ENCODE results near the gene LSM3.

Gene LSM3

DNA sequence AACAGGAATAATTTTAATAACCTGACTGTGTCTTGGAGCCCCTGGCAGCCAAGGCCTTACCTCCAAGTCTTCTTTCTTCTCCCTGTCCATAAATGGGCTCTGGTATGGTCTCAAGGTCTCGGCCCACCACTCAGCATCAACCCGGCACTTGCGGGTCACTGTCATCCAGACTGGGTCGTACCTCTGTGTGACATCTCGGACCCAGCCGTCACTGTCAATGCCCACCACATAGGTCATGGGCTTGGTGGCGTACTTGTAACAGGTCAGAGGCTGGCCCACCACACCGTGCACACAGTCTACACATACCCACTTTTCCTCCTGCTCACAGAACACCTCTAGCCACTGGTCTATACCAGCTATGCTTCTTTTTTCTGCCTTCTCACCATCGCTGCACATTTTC is 20.7 kb upstream of the LSM3 start:
- no peak for DNase-seq (ENCODE audit: low spot score)

DNA sequence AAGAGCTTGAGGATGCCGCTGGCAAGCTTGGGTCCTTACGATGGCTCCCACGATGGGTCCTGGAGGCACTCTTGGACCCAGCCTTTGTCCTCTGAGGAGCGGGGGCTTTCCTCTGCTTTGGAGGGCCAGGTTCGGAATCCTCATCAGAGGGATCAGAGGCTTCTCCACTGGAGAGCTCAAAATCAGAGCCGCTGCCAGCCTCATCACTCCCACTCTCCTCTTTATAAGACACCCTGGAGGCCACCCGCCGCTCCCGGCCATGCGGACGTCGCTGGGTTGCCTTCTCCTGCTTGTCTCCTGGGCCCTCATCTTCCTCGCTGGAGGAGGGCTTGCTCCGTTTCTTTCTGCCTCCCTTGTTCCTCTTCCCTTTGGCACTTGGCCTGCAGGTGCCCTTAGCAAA is 20.2 kb upstream of the LSM3 start:
- DNase-seq (ENCODE audit: low spot score): no peak

DNA sequence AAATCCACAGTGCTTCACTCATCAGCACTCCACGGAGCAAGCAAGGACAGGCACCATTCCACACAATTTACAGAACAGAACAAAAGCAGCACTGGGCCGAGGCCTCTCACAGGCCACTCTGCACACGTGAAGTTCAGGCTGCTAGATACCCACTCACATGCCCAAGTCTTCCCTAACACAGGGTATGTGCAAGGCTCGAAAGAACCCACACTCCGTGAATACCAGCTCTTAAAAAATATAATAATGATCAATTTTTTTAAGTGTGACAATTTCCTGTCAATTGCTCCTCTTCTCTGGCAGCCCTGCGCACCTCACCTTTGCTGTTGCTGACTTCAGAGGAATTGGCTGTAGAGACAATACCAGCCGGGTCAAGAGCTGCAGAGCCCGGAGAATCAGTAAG is 19.2 kb upstream of the LSM3 start:
- DNase-seq (ENCODE audit: low spot score): no peak

DNA sequence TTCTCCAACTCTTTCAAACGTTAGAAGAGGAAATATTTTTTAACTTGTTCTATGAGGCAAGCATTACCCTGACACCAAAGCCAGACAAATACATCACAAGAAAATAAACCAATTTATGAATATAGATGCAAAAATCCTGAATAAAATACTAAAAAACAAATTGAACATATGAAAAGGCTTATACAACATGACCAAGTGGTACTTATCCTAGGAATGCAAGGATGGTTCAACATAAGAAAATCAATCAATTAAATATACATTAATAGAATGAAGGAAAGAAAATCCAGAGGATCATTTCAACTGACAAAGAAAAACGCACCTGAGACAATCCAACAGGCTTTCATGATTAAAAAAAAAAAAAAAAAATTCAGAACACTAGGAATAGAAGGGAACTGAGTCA is 17.3 kb upstream of the LSM3 start:
- no peak for DNase-seq (ENCODE audit: low spot score)

DNA sequence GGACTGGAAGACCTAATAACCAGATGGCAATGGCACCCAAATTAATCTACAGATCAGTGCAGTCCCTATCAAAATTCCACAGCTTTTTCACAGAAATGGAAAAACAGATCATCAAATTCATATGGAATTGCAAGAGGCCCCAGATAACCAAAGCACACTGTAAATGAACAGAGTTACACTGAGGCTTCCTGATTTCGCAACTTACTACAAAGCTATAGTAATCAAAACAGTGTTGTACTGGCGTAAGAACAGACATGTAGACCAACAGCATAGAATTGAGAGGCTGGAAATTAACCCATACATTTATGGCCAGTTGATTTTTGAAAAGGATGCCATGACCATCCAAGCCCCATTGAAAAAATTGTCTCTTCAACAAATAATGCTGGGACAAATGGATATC is 16.4 kb upstream of the LSM3 start:
- no peak for DNase-seq (ENCODE audit: low spot score)

DNA sequence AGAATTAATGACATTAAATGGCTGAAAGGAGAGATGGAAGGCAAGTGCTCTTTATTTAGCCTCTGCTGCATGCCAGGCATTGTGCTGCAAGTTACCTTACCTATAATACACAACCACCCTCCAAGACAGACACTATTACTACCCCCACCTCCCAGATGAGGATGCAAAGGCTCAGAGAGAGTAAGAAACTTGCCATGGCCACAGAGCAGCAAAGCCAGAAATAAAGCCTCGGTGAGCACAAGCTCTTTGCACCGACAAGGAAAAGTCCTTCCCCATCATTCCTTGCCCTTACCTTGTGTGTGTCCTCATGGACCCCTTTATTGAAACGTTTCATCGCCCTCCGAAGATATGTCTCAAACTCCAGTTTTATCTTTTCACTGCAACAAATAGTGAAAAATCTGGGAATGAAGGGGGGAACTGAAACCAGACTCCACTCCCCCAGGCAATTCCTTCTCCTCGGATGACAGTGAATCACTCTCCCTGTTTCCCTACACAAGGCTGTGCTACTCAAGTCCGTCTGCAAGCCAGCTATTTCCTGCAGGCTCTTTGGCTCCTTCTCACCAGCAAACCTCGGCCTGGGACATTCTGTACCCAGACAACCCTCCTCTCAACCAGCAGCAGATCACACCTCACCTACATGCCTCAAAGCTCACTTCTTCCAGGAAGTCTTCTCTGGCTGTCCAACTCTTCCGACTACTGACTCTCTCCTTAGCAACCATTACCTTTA is 11.6 kb upstream of the LSM3 start:
- no peak for DNase-seq (ENCODE audit: low spot score)

DNA sequence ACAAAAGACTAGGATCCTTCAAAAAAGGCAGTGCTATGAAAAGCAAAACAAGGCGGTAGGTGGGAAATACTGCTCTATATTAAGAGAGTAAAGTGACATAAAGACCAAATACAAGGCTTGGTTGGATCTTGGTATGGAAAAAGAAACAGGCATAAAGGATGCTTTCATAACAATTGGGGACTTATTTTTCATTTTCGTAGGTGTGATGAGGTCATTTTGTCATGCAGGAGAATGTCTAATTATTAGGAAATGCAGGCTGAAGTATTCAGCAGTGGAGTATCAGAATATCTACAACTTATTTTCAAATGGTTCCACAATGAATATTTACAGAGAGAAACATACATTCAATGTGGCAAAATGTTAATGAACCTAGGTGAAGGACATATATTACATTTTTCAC is 9.2 kb upstream of the LSM3 start:
- DNase-seq (ENCODE audit: low spot score): no peak

DNA sequence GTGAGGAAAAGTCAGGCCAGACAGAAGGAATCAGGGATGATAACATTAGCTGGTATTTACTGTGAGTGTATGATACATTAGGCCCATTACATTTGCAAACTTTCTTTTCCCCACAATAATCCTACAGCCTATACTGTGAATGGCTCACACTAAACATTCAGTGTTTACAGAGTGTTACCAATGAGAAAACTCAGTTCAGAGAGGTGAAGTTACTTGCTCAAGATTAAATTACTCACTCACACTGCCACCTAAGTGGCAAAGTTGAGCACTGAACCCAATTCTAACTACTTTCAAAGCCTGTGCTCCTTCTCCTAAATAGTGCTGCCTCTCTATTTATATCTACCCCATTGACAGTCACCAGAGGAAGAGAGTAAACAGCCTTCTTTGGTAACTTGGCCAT is 8.7 kb upstream of the LSM3 start:
- DNase-seq (ENCODE audit: low spot score): no peak

DNA sequence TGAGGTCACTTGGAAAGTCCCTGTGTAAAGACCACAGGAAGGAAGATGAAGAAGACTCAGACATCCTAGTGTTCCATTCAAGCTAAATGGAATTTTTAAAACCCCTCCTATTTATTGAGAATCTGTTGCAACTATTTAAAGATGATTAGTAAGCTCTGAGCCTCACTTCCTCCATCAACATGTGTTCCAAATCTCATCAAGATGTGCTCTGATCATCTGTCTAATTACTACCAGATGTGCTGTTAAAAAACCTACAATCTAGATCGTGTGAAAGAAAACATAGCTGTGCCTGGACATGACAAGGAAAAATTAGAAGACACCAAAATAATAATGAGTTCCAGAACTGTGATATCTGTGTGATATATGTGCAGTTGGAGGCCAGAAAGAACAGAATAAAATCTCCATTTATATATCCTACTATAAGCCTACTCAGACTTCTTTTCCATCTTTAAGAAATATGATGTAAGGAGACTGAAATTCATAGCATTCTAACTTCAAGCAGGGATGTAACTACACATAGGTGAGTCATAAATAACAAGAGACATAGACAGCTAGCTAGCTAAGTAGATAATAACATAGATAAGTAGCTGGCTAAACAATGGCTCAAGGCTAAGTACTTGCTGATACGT is 8.0 kb upstream of the LSM3 start:
- DNase-seq (ENCODE audit: low spot score): no peak

DNA sequence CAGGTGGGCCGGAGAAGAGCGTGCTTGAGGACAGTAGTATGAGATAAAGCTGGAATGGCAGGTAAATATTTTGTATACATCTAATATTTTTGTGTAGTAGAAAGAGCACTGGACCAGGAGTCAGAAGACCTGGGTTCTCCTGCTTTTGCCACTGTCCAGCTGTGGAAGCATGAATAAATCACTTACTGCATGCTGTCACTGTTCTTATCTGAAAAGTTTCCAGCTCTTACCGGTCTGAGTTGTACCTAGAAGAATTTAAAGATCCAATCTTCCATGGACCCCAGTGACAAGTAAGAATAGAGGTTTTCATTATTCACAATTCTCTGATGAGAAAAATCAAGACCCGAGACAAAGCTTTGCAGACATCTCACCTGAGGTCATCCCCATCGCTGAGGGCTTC is 6.1 kb upstream of the LSM3 start:
- DNase-seq (ENCODE audit: low spot score): no peak

DNA sequence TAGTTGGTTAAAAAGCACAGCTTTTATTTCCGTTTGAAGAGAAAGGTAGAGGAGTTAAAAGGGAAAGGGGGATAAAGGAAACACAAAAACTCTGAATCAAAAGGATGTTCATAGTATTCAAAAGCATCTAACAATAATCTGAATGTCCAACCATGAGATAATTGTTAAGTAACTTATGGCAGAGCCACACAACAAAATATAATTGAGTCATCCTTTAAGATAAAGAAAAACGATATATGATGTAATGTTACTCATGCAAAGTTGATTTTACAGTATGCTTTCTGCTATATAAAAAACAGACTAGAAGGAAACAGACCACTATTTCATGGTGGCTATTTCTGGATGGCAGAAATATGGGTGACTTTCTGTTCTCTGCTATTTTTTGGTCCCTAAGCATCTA is 4.1 kb upstream of the LSM3 start:
- no peak for DNase-seq (ENCODE audit: low spot score)

DNA sequence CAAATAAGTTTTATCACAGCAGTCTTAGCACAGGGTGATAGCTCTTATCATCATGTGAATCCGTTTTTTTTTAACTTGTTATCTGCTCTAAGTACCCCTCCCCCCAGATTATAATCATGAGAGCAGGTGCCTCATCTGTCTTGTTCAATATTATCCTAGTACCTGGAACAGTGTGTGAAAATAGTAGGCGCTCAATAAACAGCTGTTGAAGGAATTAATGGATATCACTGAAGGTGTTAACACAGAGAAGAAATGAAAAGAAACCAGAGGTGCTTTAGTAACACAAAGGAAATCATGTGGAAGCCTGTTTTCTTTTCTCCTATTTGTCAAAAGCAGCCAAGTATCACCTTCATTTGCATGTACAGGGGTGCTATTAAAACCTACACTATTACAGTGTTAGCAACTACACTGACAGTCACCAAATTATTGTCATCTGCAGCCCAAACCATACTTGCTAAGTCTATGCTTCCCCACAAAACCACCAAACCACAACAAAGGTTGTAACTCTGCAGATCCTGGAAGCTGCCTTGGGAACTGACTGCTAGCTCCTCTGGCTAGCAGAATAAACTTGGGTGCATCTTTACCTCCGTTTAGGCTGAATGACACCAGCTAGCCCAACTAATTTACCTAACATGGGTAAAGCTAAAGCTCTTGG is 3.1 kb upstream of the LSM3 start:
- peak; percentile 87 for DNase-seq (ENCODE audit: low spot score)

DNA sequence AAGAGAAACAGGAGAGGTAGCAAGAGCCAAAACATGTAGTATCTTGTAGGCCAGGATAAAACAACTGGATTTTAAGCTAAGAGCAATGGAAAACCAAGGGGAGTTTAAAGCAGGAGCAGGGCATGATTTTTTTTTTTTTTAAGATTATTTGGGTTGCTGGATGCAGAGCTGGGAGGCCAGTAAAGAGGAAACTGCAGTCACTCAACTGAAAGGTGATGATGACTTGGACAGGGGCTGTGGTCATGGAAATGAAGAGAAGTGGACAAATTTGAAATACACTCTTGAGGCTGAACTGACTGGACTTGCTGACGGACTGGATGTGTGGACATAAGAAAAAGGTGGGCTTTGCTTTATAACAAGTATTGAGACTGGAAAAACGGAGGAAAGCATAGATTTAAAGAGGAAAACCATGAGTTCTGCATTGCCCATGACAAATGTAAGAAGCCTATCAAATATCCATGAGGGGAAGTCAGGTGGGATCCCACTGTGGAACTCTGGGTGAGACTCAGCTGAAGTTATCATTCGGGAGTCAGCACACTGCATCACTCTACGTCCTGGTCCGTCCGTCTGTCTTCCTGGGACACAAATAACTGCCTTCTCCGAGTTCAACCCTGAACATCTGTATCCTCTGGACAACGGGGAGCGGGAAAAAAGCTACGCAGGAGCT is 904 bp upstream of the LSM3 start:
- peak; percentile 11 for DNase-seq (ENCODE audit: low spot score)

DNA sequence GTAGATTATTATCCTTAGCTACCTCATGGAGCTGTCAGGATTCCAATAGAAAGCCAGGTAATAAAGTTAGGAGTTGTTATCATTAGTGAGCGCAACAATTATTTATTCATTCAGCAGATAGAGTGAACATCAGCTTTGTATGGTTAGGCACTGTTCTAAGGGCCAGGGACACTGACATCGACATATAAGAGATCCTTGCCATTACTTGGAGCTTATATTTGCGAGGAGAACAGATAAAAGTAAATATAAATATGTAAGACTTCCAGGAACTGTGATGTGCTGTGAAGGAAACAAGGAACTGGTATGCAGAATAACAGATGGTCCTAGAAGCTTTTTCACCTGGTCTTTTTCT is 473 bp downstream of the LSM3 start:
- no peak for DNase-seq (ENCODE audit: low spot score)

DNA sequence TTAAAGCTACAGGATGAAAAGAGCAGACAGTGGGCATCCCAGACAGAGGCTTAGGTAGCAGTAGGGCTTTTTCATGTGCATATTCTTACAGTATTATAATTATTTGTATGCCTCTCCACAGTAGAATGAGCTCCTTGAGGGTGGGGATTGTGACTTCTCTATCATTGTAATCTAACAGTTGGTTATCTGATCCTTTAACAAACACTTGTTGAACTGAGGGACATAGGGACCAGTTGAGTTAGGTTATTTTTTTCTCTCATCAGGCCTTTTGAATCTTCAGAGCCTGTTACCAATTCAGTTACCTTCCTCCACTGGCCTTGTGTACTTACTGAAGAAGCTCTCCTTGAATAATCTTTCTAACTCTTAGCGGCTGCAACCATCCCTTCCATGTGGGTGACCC is 1.2 kb downstream of the LSM3 start:
- DNase-seq (ENCODE audit: low spot score): no peak

DNA sequence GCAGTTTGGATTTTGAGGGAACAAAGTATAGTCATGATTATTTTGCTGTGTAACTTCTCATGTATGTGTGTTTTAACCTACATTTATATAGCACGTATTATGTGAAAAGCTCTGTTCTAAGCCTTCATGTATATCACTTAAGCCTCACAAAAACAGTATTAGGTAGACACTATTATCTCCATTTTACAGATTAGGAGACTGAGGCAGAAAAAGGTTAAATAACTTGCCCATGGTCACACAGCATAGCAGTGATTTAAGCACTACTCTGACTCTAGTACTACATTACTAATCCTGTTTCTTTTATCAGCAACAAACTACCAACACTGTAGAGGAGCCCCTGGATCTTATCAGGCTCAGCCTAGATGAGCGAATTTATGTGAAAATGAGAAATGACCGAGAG is 2.6 kb downstream of the LSM3 start:
- DNase-seq (ENCODE audit: low spot score): no peak

DNA sequence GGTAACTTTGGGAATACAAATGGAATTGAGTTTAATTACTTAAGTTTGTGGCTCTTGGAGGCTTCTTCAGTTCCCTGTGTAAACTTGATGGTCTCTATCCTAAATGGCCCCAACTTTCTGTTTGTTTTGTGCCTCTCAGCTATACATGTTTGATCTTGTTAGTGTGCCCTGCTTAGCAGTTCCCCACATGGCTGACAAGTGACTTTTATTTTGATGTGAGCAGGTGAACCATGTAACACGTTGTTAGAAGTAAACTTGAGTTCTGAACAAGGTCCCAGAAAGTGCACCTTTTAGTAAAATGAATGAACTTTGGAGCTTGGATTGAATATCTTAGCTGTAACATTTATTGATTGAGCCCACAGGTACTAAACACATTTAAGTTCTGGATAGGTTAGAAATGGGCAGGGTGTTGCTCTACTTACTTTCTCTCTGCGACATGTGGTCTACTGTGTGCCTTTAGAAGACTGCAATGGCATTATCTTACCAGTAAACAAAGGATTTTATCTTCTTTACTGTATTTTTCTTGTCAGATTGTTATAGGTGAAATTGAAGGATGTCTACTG is 4.5 kb downstream of the LSM3 start:
- no peak for DNase-seq (ENCODE audit: low spot score)

DNA sequence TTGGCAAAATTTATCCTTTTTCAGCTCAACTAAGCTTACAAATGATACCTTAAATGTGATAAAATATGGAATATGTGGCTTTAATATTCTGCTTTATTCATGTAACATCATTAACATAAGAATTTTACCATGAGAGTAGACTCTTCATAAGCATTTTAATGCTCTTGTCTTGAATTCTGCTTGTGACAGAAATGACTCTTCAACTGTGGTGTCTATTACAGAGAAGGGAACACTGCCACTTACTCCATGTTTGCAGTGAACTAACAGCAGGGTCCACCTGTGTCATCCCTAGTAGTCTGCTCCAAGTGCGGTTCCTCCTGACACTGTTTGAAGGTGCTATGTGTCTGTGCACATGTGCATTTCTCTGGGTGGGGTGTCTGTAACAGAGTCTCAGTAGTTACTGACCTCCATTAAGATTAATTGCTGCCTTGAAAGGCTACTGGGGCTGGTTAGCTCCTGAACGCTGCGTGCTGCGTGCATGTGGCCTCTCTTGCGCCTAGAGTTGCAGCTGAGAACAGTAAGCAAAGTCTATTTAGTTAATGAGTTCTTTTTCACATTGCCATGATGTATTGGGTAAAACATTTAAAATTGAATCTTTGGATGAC is 8.3 kb downstream of the LSM3 start:
- DNase-seq (ENCODE audit: low spot score): no peak

DNA sequence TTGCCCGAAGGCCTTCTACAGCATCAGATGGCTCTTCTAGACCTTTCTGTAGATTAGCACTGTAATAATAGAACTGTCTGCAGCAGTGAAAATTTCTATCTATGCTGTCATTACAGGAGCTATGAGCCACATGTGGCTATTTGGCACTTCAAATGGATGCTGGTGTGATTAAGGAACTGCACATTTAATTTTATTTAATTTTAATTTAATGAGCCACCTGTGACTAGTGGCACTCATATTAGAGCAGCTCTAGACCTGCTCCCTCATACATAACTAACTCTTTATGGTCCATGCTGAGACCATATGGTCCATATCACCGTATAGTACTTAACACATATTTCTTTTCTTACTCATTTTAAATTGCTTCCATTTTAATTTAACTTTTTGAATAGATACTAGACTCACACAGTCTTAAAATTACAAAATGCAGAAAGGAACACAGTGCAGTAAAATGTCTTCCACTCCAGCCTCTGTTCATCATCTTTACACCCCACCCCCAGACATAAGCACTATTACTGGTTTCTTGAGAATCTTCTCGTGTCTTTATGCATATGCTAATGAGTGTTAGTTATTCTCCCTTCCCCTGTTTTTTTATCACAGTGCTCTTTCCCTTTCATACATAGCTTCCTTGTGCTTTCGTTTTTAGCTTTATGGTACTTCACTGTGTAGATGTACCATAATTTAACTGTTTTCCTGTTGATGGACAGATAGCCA is 9.6 kb downstream of the LSM3 start:
- no peak for DNase-seq (ENCODE audit: low spot score)

DNA sequence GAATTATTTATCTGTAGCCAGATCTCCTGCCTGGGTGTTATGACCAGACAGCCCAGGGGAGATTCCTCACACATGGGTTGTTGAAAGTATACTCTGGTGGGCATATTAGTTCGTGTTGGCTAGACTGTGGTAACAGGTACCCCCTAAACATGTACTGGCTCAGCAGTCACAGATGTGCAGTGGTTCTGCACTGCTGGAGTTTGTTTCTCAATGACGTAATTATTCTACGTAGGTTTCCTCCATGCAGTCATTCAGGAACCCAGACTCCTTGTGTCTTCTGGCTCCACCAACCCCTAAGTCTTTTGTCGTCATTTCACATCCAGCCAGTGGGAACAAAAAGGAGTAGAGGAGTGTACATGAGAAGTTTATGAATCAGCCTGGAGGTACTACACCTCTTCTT is 16.2 kb downstream of the LSM3 start:
- DNase-seq (ENCODE audit: low spot score): no peak

DNA sequence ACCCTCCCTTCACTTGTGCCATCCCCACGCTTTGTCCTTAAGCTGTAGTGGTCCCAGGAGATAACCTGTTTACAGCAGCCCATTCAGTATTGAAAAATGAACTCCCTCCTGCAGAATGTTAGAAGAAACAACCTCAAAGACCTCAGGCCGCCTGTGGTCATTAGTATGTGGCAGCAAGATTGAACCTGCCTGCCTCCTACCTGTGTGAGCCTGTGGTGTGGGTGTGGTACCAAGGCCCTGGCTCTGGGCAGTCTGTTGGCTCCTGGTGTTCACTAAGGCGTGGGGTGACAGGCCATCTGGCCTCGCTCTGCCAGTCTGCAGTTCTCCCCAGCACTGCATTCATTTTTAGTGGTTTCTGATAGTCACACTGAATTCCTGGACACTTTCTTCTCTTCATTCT is 21.0 kb downstream of the LSM3 start:
- no peak for DNase-seq (ENCODE audit: low spot score)

DNA sequence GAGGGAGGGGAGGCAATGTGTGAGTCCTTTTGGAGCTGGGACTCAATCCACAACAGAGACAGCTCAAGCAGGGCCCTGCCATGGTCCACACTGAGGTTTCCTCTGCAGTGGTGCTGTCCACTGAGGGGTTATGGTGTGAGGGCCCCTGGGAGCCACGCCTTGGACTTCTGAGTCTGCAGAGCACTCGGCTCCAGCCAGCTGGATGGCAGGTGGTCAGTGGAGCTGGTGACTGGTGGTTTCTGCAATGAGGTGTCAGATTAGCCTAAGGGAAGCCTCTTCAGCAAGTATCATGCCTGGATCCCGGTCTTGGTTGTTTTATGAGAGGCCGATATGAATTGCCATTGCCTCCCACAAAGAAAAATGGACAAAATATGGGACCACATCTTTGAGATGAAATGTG is 21.7 kb downstream of the LSM3 start:
- DNase-seq (ENCODE audit: low spot score): no peak

Measured in CD4-positive, alpha-beta T cell treated with Interleukin-2 at 100 ng/mL for 4 hours (primary cell).